ENCODE measurements around the gene THSD8.

The THSD8 gene

DNA sequence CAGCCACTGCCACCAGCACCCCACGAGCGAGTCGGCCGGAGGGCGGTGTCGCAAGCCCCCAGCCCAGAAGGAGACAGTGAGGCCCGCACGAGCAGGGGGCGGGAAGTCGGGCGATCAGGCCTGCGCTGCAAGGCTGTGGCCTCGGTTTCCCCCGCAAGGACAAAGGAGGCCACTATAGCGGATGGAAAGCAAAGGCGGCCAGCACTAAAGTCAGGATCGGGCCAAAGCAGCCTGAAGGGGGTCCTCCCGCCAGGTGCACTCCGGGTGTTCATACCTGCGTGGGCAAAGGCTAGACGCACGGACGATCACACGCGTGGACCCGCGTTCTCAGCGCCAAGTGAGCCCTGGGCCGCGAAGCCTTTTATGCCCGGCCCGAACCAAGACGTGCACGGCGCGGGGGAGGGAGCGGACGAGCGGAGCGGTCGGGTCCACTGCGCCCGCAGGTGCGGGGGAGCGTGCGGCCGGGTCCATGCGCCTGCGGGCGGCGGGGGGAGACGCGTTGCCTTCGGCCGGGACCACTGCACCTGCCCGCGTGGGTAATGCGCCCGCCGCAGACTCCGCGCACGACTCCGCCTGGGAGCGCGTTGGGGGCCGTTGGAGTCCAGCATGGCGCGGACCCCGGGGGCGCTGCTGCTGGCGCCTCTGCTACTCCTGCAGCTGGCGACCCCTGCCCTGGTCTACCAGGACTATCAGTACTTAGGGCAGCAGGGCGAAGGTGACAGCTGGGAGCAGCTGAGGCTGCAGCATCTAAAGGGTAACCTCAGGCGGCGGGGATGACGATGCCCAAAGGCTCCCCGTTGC is at the start of gene THSD8, which contains the start of gene PRDX2:
TSS of gene THSD8 (plus strand) at position 604 of the 801 bp plus-strand sequence. CDS start at position 607, 3 bp downstream.
TSS of gene PRDX2 (minus strand) at position 335 of the 801 bp plus-strand sequence. CDS start 539 bp downstream, outside the sequence.
- FAIRE-seq, result no peak

DNA sequence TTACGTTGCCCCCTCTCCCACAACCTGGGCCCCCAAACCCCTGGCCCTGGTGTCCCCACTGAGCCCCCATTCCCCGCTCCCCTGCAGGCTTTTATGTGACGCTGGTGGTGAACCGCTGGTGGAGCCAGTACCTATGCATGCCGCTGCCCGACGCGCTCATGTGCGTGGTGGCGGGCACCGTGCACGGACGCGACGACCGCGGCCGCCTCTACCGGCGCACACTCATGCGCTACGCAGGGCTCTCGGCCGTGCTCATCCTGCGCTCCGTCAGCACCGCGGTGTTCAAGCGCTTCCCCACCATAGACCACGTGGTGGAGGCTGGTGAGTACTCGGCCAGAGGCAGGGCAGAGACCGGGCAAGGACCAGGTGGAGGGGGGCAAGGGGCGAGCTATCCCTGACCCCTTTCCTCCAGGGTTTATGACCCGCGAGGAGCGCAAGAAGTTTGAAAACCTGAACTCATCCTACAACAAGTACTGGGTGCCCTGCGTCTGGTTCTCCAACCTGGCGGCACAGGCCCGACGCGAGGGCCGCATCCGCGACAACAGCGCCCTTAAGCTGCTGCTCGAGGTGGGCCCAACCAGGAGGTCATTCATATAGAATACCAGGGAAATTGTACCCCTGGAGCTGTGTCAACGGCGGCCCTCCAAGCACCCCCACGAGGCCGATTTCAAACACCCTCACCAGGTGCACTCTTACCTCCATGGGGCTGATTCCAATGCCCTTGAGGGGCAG is 47.2 kb upstream of the THSD8 start:
- FAIRE-seq, result no peak

- no peak for FAIRE-seq
These were observed 45.6 kb upstream of the THSD8 start for GRCh38 chr19:12756150-12756883.

- no peak for FAIRE-seq
These were observed 44.2 kb upstream of the THSD8 start for GRCh38 chr19:12757544-12758274.

DNA sequence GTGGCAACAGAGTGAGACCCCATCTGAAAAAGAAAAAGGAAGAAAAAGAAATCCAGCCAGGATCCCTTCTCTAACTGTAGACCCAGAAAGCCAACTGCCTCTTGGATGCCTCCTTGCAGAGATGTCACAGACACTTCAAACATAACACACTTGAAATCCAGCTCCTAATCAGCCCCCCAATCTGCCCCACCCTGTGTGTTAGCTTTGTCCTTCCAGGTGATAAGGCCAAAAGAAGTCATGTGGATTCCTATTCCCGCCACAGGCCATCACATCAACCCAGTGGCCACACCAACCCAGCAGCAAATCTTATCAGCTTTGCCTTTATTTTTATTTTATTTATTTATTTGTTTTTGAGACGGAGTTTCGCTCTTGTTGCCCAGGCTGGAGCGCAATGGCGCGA is 42.2 kb upstream of the THSD8 start:
- FAIRE-seq, result no peak

DNA sequence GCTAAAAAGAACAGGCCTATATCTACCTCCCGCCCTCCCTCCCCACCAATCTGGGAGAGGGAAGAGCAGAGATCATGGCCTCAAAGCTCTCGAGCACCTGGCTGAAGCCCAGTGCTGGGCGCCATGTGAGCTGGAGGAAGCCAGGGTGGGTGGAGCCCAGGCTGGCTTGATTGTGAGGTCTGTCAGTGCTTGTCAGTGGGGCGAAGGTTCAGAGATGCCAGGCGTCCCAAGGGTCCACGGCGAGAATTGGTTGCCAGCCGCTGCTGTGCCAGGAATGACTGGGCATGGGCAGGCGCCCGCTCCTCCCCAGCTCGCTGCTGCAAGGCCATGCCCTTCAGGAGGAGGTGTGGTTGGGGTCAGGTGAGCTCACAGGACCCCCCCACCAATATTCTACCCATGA is 38.8 kb upstream of the THSD8 start:
- FAIRE-seq, result no peak

GRCh38 chr19:12764698-12765097 is 37.2 kb upstream of the THSD8 start:
- no peak for FAIRE-seq

DNA sequence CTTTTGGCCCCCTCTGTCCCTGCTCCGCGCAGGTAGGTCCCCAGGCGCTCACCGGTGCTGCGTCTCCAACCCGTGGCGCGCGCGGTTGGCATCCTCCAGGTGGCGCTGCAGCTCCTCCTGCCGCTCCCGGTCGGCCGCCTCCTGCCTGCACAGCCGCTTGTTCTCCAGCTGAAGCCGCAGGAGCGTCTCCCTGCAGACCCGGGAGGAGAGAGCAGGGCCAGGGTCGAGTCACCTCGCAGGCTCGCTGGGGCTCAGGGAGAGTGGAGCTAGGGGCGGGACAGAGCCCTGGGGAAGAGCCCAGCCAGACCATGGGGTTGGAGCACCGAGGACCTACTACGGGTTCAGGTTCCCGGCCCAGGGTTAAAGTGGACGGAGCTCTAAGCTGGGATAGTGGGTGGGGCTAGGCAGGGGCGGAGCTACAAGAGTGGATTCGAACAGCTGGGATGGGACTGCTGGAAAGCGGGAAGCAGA is 35.8 kb upstream of the THSD8 start:
- FAIRE-seq, result no peak

DNA sequence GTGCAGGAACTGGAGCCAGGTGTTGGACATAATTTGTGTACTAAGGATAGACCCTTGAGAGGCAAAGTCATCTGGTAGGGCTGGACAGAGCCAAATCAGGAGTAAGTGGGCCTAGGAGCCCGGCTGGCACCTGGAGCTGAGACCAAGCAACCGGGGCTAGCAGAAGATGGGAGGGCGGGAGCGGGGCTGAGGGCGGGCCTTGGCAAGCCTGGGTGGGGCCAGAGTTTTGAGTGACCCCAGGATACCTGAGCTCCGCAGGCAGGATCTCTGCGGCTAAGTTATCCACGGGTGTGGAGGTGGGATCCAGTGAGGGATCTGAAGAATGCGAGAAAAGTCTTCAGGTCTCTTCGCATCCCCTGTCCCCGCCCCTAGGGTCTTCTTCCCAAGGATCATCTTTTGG is 34.7 kb upstream of the THSD8 start:
- no peak for FAIRE-seq

GRCh38 chr19:12767666-12768065 is 34.2 kb upstream of the THSD8 start:
- no peak for FAIRE-seq

- no peak for FAIRE-seq
These were observed 32.2 kb upstream of the THSD8 start for GRCh38 chr19:12769689-12770088.

- FAIRE-seq, result no peak
These were observed 30.9 kb upstream of the THSD8 start for GRCh38 chr19:12770922-12771321.

DNA sequence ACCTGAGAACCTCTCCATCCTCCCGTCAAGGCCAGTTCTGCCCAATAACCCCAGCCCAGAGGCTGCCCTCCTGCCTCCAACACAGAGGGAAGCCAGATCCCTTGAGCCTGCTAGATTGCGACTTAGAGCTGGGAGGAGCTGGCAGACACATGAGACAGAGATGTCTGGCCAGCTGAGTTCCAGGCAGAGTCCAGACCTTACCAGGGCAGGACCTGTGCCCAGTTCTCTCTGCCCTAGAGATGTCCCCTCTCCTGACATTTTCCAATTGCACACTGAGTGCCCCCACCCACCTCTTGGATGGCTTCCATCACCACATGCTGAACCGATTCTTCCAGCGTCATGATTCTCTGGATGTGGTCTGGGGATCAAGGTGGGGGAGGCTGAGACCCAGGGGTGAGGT is 29.5 kb upstream of the THSD8 start:
- no peak for FAIRE-seq

DNA sequence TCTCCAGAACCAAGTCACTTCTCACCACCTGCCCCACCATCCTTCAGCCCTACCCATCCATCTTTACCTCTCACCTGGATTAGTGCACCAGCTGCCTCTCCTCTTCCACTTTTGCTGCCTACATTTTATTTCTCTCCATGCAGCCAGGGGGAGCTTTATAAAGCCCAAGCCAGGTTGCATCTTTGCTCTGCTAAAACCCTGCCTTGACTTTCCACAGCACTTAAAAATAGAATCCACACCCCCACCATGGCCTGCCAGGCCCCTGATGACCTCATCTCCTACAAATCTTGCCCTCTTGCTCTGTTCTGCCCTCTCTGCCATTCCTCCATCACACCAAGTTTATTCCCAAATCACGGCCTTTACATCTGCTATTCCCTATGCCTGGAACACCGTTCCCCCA is 28.3 kb upstream of the THSD8 start:
- no peak for FAIRE-seq

- FAIRE-seq, result no peak
These were observed 27.0 kb upstream of the THSD8 start, which contains the start of gene HOOK2 for GRCh38 chr19:12774588-12775555. Gene HOOK2 (minus strand): TSS chr19:12775552. CDS start chr19:12775449, 103 bp downstream.

DNA sequence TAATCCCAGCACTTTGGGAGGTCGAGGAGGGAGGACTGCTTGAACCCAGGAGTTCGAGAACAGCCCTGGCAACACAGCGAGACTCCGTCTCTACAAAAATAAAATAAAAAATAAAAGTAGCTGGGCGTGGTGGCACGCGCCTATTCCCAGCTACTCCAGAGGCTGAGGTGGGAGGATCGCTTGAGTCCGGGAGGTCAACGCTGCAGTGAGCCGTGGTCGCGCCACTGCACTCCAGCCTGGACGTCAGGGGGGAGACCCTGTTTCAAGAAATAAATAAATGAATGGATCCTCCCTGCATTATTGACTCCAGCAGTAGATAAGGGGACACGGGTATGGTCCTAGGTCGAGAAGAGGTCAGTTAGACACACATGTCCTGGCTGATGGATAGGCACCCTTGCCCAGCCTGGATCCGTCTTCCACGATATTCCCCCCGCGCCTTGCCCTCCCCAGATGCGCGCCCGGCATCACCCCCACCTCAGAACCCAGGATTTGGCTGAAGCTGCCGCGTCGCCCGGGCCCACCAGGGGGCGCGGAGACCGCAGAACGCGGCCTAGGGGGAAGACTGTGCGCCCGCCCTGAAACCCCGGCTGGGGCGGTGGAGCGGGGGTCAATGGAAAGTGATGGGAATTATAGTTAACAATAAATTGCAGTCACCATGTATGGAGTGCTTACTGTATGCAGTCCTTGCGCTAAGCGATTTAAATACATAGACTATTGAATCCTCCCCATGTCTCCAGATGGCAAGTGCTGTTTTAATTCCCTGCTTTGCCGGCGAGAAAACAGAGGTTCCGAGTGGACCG is 24.5 kb upstream of the THSD8 start:
- no peak for FAIRE-seq

GRCh38 chr19:12778017-12778904 is 23.6 kb upstream of the THSD8 start:
- no peak for FAIRE-seq

GRCh38 chr19:12778905-12779161 is 23.0 kb upstream of the THSD8 start:
- no peak for FAIRE-seq
